PC-9 (cell line): ENCODE results near the gene SYT3. TPM values are rescaled to one million over a fixed set of nuclear protein-coding genes. Genes with fewer than 3 reads are reported as not detected.

Experiments
- BruUV-seq: library from RNA; stranded (reverse); fragments of 400-500 nt; replicated peaks from 2 replicates; lab custom pipeline; 2021; lab: Mats Ljungman, UMichigan
- CTCF ChIA-PET: fragments of 300-600 bp; sonication (Branson Sonifier 250); formaldehyde crosslinking; loops from one replicate; lab custom pipeline; 2022; ENCODE audit warnings: antibody characterized with exemption; lab: Charles Lee
- POLR2A ChIA-PET: fragments of 300-600 bp; sonication (Branson Sonifier 250); formaldehyde crosslinking; loops from one replicate; lab custom pipeline; 2022; ENCODE audit warnings: antibody characterized with exemption; ENCODE audit not compliant: unreplicated experiment; lab: Charles Lee
- DNase-seq, 2 experiments: peaks; one replicate each; pipeline versions ENCODE4 v3.0.0 to v3.0.0-alpha.2; 2015 to 2022; ENCODE audit warnings: mixed read lengths in 1 of 2
- H2AFZ ChIP-seq: fragments of 200-600 bp; sonication (generic); 2 replicates; pipeline ENCODE4 v1.8.1; 2017; ENCODE audit warnings: antibody characterized with exemption
- H3F3A ChIP-seq: fragments of 200-600 bp; sonication (generic); 2 replicates; pipeline ENCODE4 v1.8.1; 2017; ENCODE audit warnings: antibody characterized with exemption, mild to moderate bottlenecking, low read depth; ENCODE audit not compliant: insufficient read depth
- H3K27ac ChIP-seq: fragments of 200-600 bp; sonication (generic); 2 replicates; pipeline ENCODE4 v1.6.1; 2016; ENCODE audit warnings: mixed run types
- H3K27me3 ChIP-seq: fragments of 200-600 bp; sonication (generic); 2 replicates; pipeline ENCODE4 v1.6.1; 2016; ENCODE audit warnings: low read depth, mixed run types; ENCODE audit not compliant: insufficient read depth
- H3K36me3 ChIP-seq: fragments of 200-600 bp; sonication (generic); 2 replicates; pipeline ENCODE4 v1.6.1; 2016; ENCODE audit warnings: low read depth, mixed run types
- H3K4me1 ChIP-seq: fragments of 200-600 bp; sonication (generic); replicated peaks from 2 replicates; pipeline ENCODE4 v1.6.1; 2016; ENCODE audit warnings: mixed run types; ENCODE audit not compliant: insufficient read depth
- H3K4me2 ChIP-seq: fragments of 200-600 bp; sonication (generic); 2 replicates; pipeline ENCODE4 v1.6.1; 2017; ENCODE audit warnings: mixed run types
- H3K4me3 ChIP-seq: fragments of 200-600 bp; sonication (generic); 2 replicates; pipeline ENCODE4 v1.6.1; 2016; ENCODE audit warnings: mixed run types
- H3K79me2 ChIP-seq: fragments of 200-600 bp; sonication (generic); 2 replicates; pipeline ENCODE4 v1.6.1; 2017; ENCODE audit warnings: low read depth, mixed run types
- H3K9me2 ChIP-seq: fragments of 200-600 bp; sonication (generic); 2 replicates; pipeline ENCODE4 v1.8.1; 2017; ENCODE audit warnings: mild to moderate bottlenecking; ENCODE audit not compliant: insufficient read depth
- H3K9me3 ChIP-seq: fragments of 200-600 bp; sonication (generic); 2 replicates; pipeline ENCODE4 v1.8.1; 2016; ENCODE audit warnings: low read depth; ENCODE audit not compliant: insufficient read depth
- H4K20me1 ChIP-seq: fragments of 200-600 bp; sonication (generic); 2 replicates; pipeline ENCODE4 v1.8.1; 2017; ENCODE audit not compliant: insufficient read depth
- EZH2 ChIP-seq: fragments of 200-600 bp; sonication (generic); IDR thresholded peaks from 2 replicates; pipeline ENCODE4 v1.8.0; 2017; ENCODE audit warnings: antibody characterized with exemption, low read depth
- intact Hi-C: fragments of 100-400 bp; cut with micrococcal nuclease; formaldehyde crosslinking; loops from one replicate; pipeline ENCODE4 v1.10.0; 2022; ENCODE audit not compliant: unreplicated experiment
- total RNA-seq: library from RNA; stranded (reverse); gene quantifications from 2 replicates; pipeline ENCODE4 v1.2.3, GENCODE V29; 2021
- TF ChIP-seq, protein P1 (sequence below): fragments of 200-600 bp; sonication (generic); conservative IDR thresholded peaks from 2 replicates; pipeline ENCODE4 v1.6.1; 2017; ENCODE audit warnings: mixed run types, antibody characterized with exemption, mild to moderate bottlenecking, moderate library complexity

SYT3 gene
- total RNA-seq, 1 experiment from 2014 or later = not detected

DNA sequence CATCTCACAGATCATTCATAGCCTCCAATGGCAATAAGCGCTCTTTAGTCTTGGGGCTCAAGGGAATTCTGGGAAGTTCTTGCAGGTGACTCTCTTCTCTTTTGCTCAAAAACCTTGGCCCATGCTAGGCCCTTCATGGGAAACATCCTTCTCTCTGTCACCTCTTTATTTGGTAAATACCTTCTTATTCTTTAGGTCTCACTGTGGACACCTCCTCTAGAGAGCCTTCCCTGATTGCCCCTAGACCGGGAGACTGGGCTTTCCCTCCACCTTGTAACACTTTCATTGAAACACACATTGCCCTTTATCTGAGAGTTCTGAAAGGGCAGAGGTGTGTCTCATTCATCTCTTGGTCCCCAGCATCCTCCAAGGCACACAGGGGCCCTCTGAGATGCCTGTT lies 11.5 kb upstream of the SYT3 start:
- H3F3A ChIP-seq = no peaks in the 10 kb centered on the region
- ChIA-PET CTCF (no interaction called here), POLR2A (no interaction called here)
- H3K9me3 ChIP-seq = no peaks in the 10 kb centered on the region; the same call in 1 of the 2 replicates
- DNase-seq = no peak
- no peak overlapping the region for H3K4me3 ChIP-seq
- no peaks in the 10 kb centered on the region for H3K79me2 ChIP-seq
- H3K27me3 ChIP-seq = peaks cover 87% of the 10 kb centered on the region
- H3K9me2 ChIP-seq = no peaks in the 10 kb centered on the region
- H3K36me3 ChIP-seq = no peaks in the 10 kb centered on the region
- no peak overlapping the region for H3K27ac ChIP-seq
- BruUV-seq = no TSS peak
- no peak overlapping the region for H2AFZ ChIP-seq
- intact Hi-C loops = no loop called here
- H3K4me2 ChIP-seq = no peak overlapping the region
- H4K20me1 ChIP-seq = no peaks in the 10 kb centered on the region
- no peaks in the 10 kb centered on the region for H3K4me1 ChIP-seq
- TF ChIP-seq, protein P1, sequence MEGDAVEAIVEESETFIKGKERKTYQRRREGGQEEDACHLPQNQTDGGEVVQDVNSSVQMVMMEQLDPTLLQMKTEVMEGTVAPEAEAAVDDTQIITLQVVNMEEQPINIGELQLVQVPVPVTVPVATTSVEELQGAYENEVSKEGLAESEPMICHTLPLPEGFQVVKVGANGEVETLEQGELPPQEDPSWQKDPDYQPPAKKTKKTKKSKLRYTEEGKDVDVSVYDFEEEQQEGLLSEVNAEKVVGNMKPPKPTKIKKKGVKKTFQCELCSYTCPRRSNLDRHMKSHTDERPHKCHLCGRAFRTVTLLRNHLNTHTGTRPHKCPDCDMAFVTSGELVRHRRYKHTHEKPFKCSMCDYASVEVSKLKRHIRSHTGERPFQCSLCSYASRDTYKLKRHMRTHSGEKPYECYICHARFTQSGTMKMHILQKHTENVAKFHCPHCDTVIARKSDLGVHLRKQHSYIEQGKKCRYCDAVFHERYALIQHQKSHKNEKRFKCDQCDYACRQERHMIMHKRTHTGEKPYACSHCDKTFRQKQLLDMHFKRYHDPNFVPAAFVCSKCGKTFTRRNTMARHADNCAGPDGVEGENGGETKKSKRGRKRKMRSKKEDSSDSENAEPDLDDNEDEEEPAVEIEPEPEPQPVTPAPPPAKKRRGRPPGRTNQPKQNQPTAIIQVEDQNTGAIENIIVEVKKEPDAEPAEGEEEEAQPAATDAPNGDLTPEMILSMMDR = no peak
- no peak for TF ChIP-seq EZH2

DNA sequence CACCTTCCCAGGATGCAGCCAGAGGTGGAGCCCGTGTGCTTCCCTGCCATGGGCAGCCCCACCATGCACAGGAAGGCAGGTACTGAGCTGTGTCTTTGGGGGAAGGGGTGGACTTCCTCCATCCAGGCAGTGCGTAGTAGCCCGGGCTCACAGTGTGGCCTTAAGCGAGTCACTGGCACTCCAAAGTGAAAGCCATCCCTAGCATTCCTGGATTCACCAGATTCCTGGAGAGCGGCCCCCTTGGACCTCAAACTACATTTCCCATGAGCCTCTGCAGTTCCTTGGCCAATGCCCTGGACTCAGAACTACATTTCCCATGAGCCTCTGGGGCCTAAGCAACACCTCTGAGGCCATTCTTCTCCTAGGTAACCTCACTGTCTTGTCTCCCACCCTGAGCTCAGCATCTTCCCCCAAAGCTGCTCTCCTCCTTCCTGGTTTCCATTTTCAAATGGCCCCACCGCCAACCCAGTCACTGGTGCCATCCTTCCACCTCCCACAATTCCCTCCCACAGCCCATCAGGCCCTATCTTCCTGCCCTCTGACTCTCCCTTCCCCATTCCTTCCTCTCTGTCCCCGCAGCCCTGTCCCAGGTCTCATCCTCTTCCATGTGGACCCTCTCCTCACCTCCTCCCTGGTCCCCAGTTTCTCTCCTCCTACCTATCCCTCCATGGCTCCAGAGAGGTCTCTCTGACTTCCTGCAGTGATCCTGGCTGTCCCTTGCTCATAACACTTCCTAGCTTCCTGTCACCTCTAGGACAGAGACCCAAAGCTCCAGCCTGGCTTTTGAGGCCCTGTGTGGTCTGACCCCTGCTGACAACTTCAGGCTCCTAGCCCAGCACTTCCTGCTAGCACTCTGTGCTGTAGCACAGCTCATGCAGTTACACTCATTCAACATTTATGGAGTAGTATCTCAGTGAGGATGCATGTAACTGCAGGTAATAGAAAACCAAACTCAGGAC lies 10.0 kb upstream of the SYT3 start, which contains the start of gene C19orf81:
TSS of gene C19orf81 (plus strand) at position 13 of the 959 bp plus-strand sequence. CDS start at position 13, 0 bp downstream.
- H3F3A ChIP-seq = no peaks in the 10 kb centered on the region
- ChIA-PET POLR2A (interaction anchor here (0.7 kb wide), 2 partner anchors 348 to 866 kb away, joined by 6 read pairs; no protein-coding TSS in a partner anchor), CTCF (no interaction called here)
- peaks cover 86% of the 10 kb centered on the region for H3K27me3 ChIP-seq
- H3K9me2 ChIP-seq = no peaks in the 10 kb centered on the region
- intact Hi-C loops = no loop called here
- TF ChIP-seq, protein P1 = no peak
- TF ChIP-seq EZH2 = no peak
- no peaks in the 10 kb centered on the region for H4K20me1 ChIP-seq
- no peaks in the 10 kb centered on the region for H3K4me1 ChIP-seq
- H3K79me2 ChIP-seq = no peaks in the 10 kb centered on the region
- no peak within 1 kb of the TSS for H2AFZ ChIP-seq
- no peak within 1 kb of the TSS for H3K4me2 ChIP-seq
- H3K36me3 ChIP-seq = no peaks in the 10 kb centered on the region
- no peak within 1 kb of the TSS for H3K27ac ChIP-seq
- H3K4me3 ChIP-seq = no peak within 1 kb of the TSS
- no TSS peak for BruUV-seq
- H3K9me3 ChIP-seq = no peaks in the 10 kb centered on the region; the same call in 1 of the 2 replicates
- DNase-seq = no peak

DNA sequence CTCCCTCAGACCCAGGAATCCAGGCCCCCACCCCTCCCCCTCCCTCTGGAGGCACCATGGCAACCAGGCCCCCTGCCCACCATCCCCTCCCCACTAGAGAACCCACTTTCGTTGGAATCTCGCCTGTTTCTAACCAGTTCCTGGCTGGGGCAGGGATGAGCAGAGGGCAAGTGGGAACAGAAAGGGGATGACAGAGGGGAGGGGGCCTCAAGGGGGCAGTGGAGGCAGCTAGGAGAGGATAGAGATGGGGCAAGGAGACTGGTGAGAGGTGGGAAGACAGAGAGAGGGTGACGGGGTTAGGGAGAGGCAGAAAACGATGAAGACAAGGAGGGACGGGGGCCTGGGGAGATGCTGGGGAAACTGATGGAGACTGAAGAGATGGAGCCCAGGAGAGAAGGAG lies 9.0 kb upstream of the SYT3 start:
- H3K79me2 ChIP-seq = no peaks in the 10 kb centered on the region
- no peaks in the 10 kb centered on the region for H3K9me3 ChIP-seq
- no peak overlapping the region for H2AFZ ChIP-seq
- H3K36me3 ChIP-seq = no peaks in the 10 kb centered on the region
- DNase-seq = no peak
- TF ChIP-seq, protein P1 = no peak
- TF ChIP-seq EZH2 = no peak
- no peak overlapping the region for H3K4me2 ChIP-seq
- ChIA-PET CTCF (no interaction called here), POLR2A (no interaction called here)
- H3K27me3 ChIP-seq = peaks cover 86% of the 10 kb centered on the region
- H3K4me1 ChIP-seq = no peaks in the 10 kb centered on the region
- intact Hi-C loops = no loop called here
- H3F3A ChIP-seq = no peaks in the 10 kb centered on the region
- BruUV-seq = no TSS peak
- H3K9me2 ChIP-seq = no peaks in the 10 kb centered on the region
- no peak overlapping the region for H3K4me3 ChIP-seq
- H4K20me1 ChIP-seq = no peaks in the 10 kb centered on the region
- H3K27ac ChIP-seq = no peak overlapping the region
